Endothelial cell (in vitro differentiated cells): ENCODE results near the gene ANTXR2. TPM values are rescaled to one million over a fixed set of nuclear protein-coding genes. Genes with fewer than 3 reads are reported as not detected.

Experiments
- DNase-seq: peaks from one replicate; pipeline ENCODE4 v3.0.0; 2021; ENCODE audit warnings: low spot score
- H3K27ac Mint-ChIP-seq: one replicate; pipeline ENCODE4 v1.8.0; 2021; ENCODE audit warnings: mixed read lengths, inconsistent platforms; ENCODE audit not compliant: unreplicated experiment
- H3K27me3 Mint-ChIP-seq: one replicate; pipeline ENCODE4 v1.8.0; 2021; ENCODE audit warnings: mild to moderate bottlenecking, moderate library complexity, mixed read lengths, inconsistent platforms; ENCODE audit not compliant: unreplicated experiment
- H3K36me3 Mint-ChIP-seq: one replicate; pipeline ENCODE4 v1.8.0; 2021; ENCODE audit warnings: mild to moderate bottlenecking, low read depth, mixed read lengths, inconsistent platforms; ENCODE audit not compliant: unreplicated experiment
- H3K4me1 Mint-ChIP-seq: one replicate; pipeline ENCODE4 v1.8.0; 2021; ENCODE audit warnings: mild to moderate bottlenecking, mixed read lengths, inconsistent platforms; ENCODE audit not compliant: unreplicated experiment
- H3K4me3 Mint-ChIP-seq: one replicate; pipeline ENCODE4 v1.8.0; 2021; ENCODE audit warnings: mild to moderate bottlenecking, mixed read lengths, inconsistent platforms; ENCODE audit not compliant: unreplicated experiment
- H3K9me3 Mint-ChIP-seq: one replicate; pipeline ENCODE4 v1.8.0; 2021; ENCODE audit warnings: mixed read lengths, inconsistent platforms; ENCODE audit not compliant: unreplicated experiment
- total RNA-seq: library from RNA; stranded (reverse); fragmentation: NEBNext Ultra II Directional; extraction: Animal tissue kit (Norgen Biotek cat#: 25700); gene quantifications from one replicate; pipeline ENCODE4 v1.2.1, GENCODE V29; 2021; ENCODE audit not compliant: unreplicated experiment
- TF ChIP-seq, protein P1 (sequence below): fragments of 200-600 bp; sonication (generic); IDR thresholded peaks from one replicate; pipeline ENCODE4 v1.5.0; 2021; ENCODE audit warnings: antibody characterized with exemption; ENCODE audit not compliant: unreplicated experiment

ANTXR2 gene
- total RNA-seq, 1 donor from 2014 or later = 176 TPM

DNA sequence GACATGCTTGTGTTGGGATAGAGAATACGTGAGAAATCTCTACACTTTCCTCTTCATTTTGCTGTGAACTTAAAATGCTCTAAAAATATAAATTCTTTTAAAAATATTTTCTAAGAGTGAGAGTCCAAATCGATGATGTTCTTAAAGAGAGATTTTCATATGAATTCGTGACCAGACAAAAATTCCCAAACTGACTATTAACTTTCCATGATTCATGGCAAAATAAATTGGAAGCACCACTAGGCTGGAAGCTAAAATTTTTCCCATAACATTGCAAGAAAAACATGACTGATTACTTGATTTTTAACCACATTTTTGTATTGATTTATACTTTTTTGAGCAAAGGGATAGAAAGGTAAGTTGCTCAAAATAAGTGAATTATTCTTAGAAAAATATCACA lies 201.1 kb downstream of the ANTXR2 start:
- H3K9me3 Mint-ChIP-seq = no peaks in the 10 kb centered on the region
- no peak overlapping the region for H3K4me3 Mint-ChIP-seq
- DNase-seq = no peak
- no peaks in the 10 kb centered on the region for H3K36me3 Mint-ChIP-seq
- TF ChIP-seq, protein P1, sequence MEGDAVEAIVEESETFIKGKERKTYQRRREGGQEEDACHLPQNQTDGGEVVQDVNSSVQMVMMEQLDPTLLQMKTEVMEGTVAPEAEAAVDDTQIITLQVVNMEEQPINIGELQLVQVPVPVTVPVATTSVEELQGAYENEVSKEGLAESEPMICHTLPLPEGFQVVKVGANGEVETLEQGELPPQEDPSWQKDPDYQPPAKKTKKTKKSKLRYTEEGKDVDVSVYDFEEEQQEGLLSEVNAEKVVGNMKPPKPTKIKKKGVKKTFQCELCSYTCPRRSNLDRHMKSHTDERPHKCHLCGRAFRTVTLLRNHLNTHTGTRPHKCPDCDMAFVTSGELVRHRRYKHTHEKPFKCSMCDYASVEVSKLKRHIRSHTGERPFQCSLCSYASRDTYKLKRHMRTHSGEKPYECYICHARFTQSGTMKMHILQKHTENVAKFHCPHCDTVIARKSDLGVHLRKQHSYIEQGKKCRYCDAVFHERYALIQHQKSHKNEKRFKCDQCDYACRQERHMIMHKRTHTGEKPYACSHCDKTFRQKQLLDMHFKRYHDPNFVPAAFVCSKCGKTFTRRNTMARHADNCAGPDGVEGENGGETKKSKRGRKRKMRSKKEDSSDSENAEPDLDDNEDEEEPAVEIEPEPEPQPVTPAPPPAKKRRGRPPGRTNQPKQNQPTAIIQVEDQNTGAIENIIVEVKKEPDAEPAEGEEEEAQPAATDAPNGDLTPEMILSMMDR = no peak
- no peak overlapping the region for H3K27ac Mint-ChIP-seq
- no peaks in the 10 kb centered on the region for H3K4me1 Mint-ChIP-seq
- H3K27me3 Mint-ChIP-seq = no peaks in the 10 kb centered on the region

DNA sequence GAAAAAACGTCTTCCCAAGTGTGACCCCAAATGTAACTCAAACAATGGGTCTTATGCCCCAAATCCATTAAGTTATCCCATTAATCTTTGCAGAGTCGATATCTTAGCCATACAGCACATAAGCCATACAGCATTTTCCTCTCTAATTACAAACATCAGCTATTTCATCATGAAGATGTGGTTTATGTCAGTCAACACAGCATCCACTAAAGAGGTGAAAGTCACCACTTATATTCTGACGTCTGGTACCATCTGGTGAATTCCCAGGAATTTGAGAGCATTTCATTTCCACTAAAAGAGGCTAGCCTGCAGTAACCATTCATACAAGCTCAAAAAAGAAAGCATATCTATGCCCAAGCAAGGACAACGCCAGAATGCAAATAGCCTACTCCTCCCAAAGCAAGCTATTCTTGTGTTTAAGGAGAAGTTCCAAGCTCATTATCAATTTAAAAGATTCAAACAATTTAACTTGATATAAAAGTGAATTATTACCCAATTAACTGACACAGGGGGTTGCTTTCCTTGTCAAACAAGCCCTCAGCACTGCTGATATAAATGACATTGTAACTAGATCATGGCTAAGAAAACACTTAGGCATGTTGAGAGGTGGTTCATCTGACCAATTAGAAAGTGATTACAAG lies 203.3 kb downstream of the ANTXR2 start:
- no peak overlapping the region for H3K27ac Mint-ChIP-seq
- H3K9me3 Mint-ChIP-seq = no peaks in the 10 kb centered on the region
- H3K36me3 Mint-ChIP-seq = no peaks in the 10 kb centered on the region
- H3K4me1 Mint-ChIP-seq = no peaks in the 10 kb centered on the region
- DNase-seq = no peak
- no peak overlapping the region for H3K4me3 Mint-ChIP-seq
- H3K27me3 Mint-ChIP-seq = no peaks in the 10 kb centered on the region
- TF ChIP-seq, protein P1 = no peak

DNA sequence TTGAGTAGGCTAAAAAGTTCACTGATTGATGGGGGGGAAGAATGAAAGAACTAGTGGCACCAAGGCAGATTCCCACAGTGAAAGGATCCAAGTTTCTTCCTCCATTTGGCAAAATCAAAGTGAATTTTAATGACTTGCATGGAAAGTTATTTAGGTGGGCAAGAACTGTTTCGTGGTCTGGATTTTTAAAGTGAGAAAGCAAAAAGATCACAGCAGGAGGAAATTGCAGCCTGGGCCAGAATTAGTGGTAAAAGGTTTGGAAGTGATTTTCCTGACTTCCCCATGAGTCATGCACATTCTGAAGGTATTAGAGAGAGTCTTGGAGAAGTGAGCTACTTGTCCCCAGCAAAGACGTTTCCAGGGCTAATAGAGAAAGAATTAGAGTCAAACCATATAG lies 207.8 kb downstream of the ANTXR2 start:
- no peak overlapping the region for H3K27ac Mint-ChIP-seq
- TF ChIP-seq, protein P1 = no peak
- H3K4me1 Mint-ChIP-seq = no peaks in the 10 kb centered on the region
- H3K9me3 Mint-ChIP-seq = no peaks in the 10 kb centered on the region
- no peaks in the 10 kb centered on the region for H3K36me3 Mint-ChIP-seq
- no peak for DNase-seq
- H3K27me3 Mint-ChIP-seq = no peaks in the 10 kb centered on the region
- H3K4me3 Mint-ChIP-seq = no peak overlapping the region

DNA sequence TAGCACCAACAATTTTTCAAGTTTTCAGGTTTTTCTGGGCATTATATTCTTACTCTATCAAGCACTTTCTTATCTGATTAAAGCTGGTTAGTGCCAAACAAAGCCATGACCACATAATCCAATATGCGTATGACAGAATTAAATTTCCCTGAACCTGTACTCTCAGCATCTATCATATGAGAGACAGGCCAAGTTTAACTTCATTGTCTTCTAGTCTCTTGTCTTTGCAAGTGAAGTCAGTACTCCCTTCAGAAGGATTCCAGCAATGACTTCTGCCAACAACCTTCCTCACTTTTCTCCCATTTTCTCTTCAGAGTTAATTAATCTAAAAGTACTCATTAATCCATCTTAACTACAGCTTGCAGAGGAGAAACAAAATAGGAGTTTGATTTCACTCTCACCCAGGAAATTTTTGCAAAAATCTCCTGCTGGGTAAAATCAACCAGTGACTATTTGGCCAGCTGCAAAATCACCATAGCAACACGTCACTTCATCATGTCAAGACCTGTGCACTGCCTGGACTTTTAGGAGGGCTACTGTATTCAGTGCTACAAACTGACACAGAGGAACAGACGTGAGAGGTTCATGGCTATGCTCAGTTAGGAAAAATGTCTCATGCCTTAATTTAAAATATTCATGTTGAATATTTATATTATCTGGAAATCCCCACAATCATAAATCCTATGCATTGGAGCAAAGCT lies 208.4 kb downstream of the ANTXR2 start:
- TF ChIP-seq, protein P1 = no peak
- no peak overlapping the region for H3K27ac Mint-ChIP-seq

DNA sequence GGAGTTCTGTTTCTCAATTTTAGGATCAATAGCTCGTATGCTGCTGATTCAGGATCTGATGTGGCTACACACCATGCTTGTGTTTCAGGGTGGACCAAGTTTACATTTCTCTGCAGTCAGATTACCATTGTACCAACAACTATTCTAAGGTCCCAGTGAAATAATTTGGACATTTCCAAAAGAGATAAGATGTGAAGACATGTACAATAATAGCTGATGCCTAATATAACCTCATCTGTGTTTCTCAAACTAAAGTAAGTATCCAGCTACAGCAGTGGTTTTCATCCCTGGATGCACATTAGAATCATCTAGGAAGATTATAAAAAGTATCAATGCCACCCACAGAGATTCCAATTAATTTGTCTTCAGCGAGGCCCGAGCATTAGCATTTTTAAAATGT lies 209.7 kb downstream of the ANTXR2 start:
- TF ChIP-seq, protein P1 = no peak
- no peaks in the 10 kb centered on the region for H3K9me3 Mint-ChIP-seq
- no peak for DNase-seq
- H3K27me3 Mint-ChIP-seq = no peaks in the 10 kb centered on the region
- no peak overlapping the region for H3K27ac Mint-ChIP-seq
- H3K4me3 Mint-ChIP-seq = no peak overlapping the region
- no peaks in the 10 kb centered on the region for H3K4me1 Mint-ChIP-seq
- no peaks in the 10 kb centered on the region for H3K36me3 Mint-ChIP-seq

More for the DNA sequence above, 208.4 kb downstream of the ANTXR2 start:
- DNase-seq = no peak
- Mint-ChIP-seq H3K9me3 (no peaks in the 10 kb centered on the region), H3K4me1 (no peaks in the 10 kb centered on the region), H3K4me3 (no peak overlapping the region), H3K36me3 (no peaks in the 10 kb centered on the region), H3K27me3 (no peaks in the 10 kb centered on the region)
